ENCODE results near the gene CCNY.

DNA sequence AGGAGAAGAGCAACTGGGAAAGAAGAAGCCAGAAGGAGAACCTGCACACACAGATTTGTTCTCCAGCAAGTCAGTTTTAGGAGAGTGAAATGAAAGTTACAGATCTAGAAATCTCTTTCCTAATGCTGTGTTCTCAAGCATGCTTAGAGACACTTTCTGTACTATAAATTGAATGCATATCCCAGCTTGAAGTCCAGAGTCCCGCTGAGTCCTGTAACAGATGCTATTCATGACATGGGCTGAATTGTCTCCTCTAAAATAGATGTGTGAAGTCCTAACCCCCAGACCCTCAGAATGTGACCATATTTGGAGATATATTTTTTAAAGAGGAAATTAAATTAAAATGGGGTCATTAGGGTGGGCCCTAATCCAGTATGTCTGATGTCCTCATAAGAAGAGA lies 222.0 kb downstream of the CCNY start:
- TF ChIP-seq POLR2AphosphoS5 (IDR thresholded peaks at IDR 0.05; ENCODE audit: low read depth, low read length) (no peak), POLR2A (IDR thresholded peaks at IDR 0.05; ENCODE audit: low read depth, low read length) (no peak), TAF1 (IDR thresholded peaks at IDR 0.05; ENCODE audit: low read depth, low read length) (no peak), PAX5 (IDR thresholded peaks at IDR 0.05; ENCODE audit: insufficient read depth, low read length, severe bottlenecking) (no peak), POU2F2 (IDR thresholded peaks at IDR 0.05; ENCODE audit: low read depth, low read length) (no peak)

Measured in GM12891 (cell line).